GM12878 (cell line): Measurements from ENCODE around the gene ANKRD13D. TPM values are rescaled to one million over a fixed set of nuclear protein-coding genes. Genes with fewer than 3 reads are reported as not detected.
A peak's percentile ranks its signal among the peaks of the same experiment; 100 is the strongest.

Experiments used
- BHLHE40 ChIP-seq, 2 experiments: fragments of 450-650 bp in 1 of 2; IDR thresholded peaks; 2 replicates each; pipeline ENCODE4 v1.6.1; 2011 to 2017; ENCODE audit warnings: low read depth in 2 of 2, borderline replicate concordance in 1 of 2, improper control_type of control experiment in 1 of 2, low read length in 1 of 2, mild to moderate bottlenecking in 1 of 2
- ESRRA ChIP-seq: IDR thresholded peaks from 2 replicates; pipeline ENCODE4 v1.6.1; 2012; ENCODE audit warnings: mild to moderate bottlenecking, low read length, improper control_type of control experiment
- FOS ChIP-seq: IDR thresholded peaks from 3 replicates; pipeline ENCODE4 v1.6.1; 2011; ENCODE audit warnings: borderline replicate concordance; ENCODE audit not compliant: insufficient read length; ENCODE audit errors: extremely low read depth
- IKZF2 ChIP-seq, 2 experiments: fragments of 450-650 bp; IDR thresholded peaks; 2 replicates each; pipeline ENCODE4 v1.6.1; 2017; ENCODE audit warnings: mild to moderate bottlenecking in 2 of 2, moderate library complexity in 2 of 2
- JUNB ChIP-seq: IDR thresholded peaks from 2 replicates; pipeline ENCODE4 v1.6.1; 2016; ENCODE audit warnings: antibody characterized with exemption, mild to moderate bottlenecking
- KDM1A ChIP-seq: fragments of 200-600 bp; sonication (generic); IDR thresholded peaks from 2 replicates; pipeline ENCODE4 v1.6.1; 2016; ENCODE audit warnings: borderline replicate concordance
- MEF2B ChIP-seq: fragments of 450-650 bp; IDR thresholded peaks from 2 replicates; pipeline ENCODE4 v1.6.1; 2018; ENCODE audit warnings: mild to moderate bottlenecking, moderate library complexity; ENCODE audit not compliant: partially characterized antibody, poor library complexity, severe bottlenecking
- MTA3 ChIP-seq: IDR thresholded peaks from 2 replicates; pipeline ENCODE4 v1.6.1; 2012; ENCODE audit warnings: low read length, inconsistent platforms, borderline replicate concordance
- PAX8 ChIP-seq: fragments of 450-650 bp; IDR thresholded peaks from 2 replicates; pipeline ENCODE4 v1.6.1; 2017; ENCODE audit warnings: mild to moderate bottlenecking, moderate library complexity
- POLR2AphosphoS2 ChIP-seq: IDR thresholded peaks from 2 replicates; pipeline ENCODE4 v1.6.1; 2011; ENCODE audit warnings: low read depth, mild to moderate bottlenecking, low read length, improper control_type of control experiment, moderate library complexity
- POLR2AphosphoS5 ChIP-seq: IDR thresholded peaks from 2 replicates; pipeline ENCODE4 v1.6.1; 2011; ENCODE audit warnings: mild to moderate bottlenecking, low read length, inconsistent platforms
- RAD51 ChIP-seq: fragments of 450-650 bp; IDR thresholded peaks from 2 replicates; pipeline ENCODE4 v1.6.1; 2016; ENCODE audit warnings: moderate library complexity, mild to moderate bottlenecking, inconsistent platforms
- RCOR1 ChIP-seq: conservative IDR thresholded peaks from 2 replicates; pipeline ENCODE4 v1.6.1; 2012; ENCODE audit warnings: low read depth, low read length, improper control_type of control experiment
- RFX5 ChIP-seq: IDR thresholded peaks from 2 replicates; pipeline ENCODE4 v1.6.1; 2011; ENCODE audit warnings: low read depth, low read length, improper control_type of control experiment
- SMAD5 ChIP-seq: IDR thresholded peaks from 2 replicates; pipeline ENCODE4 v1.6.1; 2016; ENCODE audit warnings: antibody characterized with exemption, low read depth
- SREBF2 ChIP-seq: IDR thresholded peaks from 2 replicates; pipeline ENCODE4 v1.6.1; 2012; ENCODE audit warnings: mild to moderate bottlenecking, low read length
- ZNF622 ChIP-seq: fragments of 450-650 bp; IDR thresholded peaks from 2 replicates; pipeline ENCODE4 v1.6.1; 2017; ENCODE audit warnings: mild to moderate bottlenecking, inconsistent platforms
- polyA plus RNA-seq, 11 experiments: library from polyadenylated mRNA; depleted of rRNA in 4 of 11; unstranded in 6 of 11; stranded (reverse) in 5 of 11; fragments of >200 nt; fragmentation: Nextera tagmentation in 4 of 11; fragmentation: Illumina TruSeq in 1 of 11; extraction: Ambion mirVana in 4 of 11; extraction: Trizol in 1 of 11; gene quantifications; 1 replicate in 1 of 11; 2 replicates in 10 of 11; pipeline versions ENCODE4 v1.2.1 to v1.2.3, GENCODE V29; 2011 to 2016; ENCODE audit warnings: inconsistent platforms in 2 of 11, missing spikeins in 2 of 11, low read depth in 1 of 11
- total RNA-seq, 4 experiments: library from RNA; depleted of rRNA in 3 of 4; stranded (reverse); fragments of >200 nt in 3 of 4; fragmentation: Illumina TruSeq in 1 of 4; extraction: Trizol in 1 of 4; gene quantifications; 2 replicates each; pipeline versions ENCODE4 v1.2.1 to v1.2.3, GENCODE V29; 2013 to 2021
- TF ChIP-seq, protein P1 (sequence below): fragments of 450-650 bp; IDR thresholded peaks from 2 replicates; pipeline ENCODE4 v1.6.1; 2016; ENCODE audit warnings: mild to moderate bottlenecking, moderate library complexity, borderline replicate concordance
- TF ChIP-seq, protein P2 (sequence below): IDR thresholded peaks from 2 replicates; pipeline ENCODE4 v1.6.1; 2012; ENCODE audit warnings: low read depth, low read length, improper control_type of control experiment
- TF ChIP-seq, protein P3 (sequence below): fragments of 150-350 bp; IDR thresholded peaks from 2 replicates; pipeline ENCODE4 v1.6.1; 2014; ENCODE audit warnings: mild to moderate bottlenecking, low read depth, low read length
- TF ChIP-seq, protein P4 (sequence below): fragments of 450-650 bp; IDR thresholded peaks from 2 replicates; pipeline ENCODE4 v1.6.1; 2017; ENCODE audit warnings: mild to moderate bottlenecking
- TF ChIP-seq, protein P5 (sequence below): fragments of 450-650 bp; IDR thresholded peaks from 2 replicates; pipeline ENCODE4 v1.6.1; 2014; ENCODE audit warnings: mild to moderate bottlenecking

The ANKRD13D gene
- total and polyA plus RNA-seq, 10 of the 15 experiments (the other 5 are each of a cell fraction or from before 2014, with no cell fraction given) = 2.0 to 56.2 (median 21.4) TPM

DNA sequence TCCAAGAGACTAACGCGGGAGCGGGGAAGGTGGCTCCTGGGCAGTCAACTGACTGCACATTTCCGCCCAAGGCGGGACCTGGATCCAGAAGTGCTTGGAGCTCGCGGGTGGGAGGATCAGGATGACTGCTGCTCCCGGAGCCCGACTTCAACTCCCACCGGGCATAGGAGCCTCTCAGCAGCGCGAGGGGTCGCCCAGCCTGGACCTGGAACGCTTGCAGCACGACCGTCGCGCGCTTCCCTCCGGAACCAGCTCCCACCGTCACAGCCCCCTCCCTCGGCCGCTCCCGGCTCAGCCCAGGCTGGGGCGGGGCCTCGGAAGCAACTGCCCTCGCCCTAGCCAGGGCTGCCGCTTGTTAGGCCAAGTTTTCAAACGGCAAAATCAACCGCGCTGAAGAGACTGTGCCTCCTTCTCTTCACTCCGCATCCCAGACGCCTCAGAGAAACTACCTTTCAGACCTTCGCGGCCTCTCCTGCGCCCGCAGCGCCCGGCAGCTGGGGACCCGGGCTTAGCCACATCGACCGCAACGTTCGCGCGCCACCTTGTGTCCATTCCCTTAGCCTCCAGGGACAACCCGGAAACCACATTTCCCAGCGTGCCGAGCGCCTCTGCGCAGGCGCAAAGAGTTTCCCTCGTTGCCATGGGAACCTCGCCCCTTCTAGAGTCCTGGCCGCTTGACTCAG, 28.2 kb downstream of the ANKRD13D start (continued):
- TF ChIP-seq, protein P1, sequence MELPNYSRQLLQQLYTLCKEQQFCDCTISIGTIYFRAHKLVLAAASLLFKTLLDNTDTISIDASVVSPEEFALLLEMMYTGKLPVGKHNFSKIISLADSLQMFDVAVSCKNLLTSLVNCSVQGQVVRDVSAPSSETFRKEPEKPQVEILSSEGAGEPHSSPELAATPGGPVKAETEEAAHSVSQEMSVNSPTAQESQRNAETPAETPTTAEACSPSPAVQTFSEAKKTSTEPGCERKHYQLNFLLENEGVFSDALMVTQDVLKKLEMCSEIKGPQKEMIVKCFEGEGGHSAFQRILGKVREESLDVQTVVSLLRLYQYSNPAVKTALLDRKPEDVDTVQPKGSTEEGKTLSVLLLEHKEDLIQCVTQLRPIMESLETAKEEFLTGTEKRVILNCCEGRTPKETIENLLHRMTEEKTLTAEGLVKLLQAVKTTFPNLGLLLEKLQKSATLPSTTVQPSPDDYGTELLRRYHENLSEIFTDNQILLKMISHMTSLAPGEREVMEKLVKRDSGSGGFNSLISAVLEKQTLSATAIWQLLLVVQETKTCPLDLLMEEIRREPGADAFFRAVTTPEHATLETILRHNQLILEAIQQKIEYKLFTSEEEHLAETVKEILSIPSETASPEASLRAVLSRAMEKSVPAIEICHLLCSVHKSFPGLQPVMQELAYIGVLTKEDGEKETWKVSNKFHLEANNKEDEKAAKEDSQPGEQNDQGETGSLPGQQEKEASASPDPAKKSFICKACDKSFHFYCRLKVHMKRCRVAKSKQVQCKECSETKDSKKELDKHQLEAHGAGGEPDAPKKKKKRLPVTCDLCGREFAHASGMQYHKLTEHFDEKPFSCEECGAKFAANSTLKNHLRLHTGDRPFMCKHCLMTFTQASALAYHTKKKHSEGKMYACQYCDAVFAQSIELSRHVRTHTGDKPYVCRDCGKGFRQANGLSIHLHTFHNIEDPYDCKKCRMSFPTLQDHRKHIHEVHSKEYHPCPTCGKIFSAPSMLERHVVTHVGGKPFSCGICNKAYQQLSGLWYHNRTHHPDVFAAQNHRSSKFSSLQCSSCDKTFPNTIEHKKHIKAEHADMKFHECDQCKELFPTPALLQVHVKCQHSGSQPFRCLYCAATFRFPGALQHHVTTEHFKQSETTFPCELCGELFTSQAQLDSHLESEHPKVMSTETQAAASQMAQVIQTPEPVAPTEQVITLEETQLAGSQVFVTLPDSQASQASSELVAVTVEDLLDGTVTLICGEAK = peak; percentile 72; the same call in 1 of the 2 replicates
- TF ChIP-seq POLR2AphosphoS2 = no peak
- peak; percentile 34; the same call in 1 of the 2 replicates for TF ChIP-seq ESRRA
- TF ChIP-seq, protein P2, sequence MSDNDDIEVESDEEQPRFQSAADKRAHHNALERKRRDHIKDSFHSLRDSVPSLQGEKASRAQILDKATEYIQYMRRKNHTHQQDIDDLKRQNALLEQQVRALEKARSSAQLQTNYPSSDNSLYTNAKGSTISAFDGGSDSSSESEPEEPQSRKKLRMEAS = 0 out of 2 replicates have a peak, but pooled peaks have one; percentile 47
- TF ChIP-seq, protein P3, sequence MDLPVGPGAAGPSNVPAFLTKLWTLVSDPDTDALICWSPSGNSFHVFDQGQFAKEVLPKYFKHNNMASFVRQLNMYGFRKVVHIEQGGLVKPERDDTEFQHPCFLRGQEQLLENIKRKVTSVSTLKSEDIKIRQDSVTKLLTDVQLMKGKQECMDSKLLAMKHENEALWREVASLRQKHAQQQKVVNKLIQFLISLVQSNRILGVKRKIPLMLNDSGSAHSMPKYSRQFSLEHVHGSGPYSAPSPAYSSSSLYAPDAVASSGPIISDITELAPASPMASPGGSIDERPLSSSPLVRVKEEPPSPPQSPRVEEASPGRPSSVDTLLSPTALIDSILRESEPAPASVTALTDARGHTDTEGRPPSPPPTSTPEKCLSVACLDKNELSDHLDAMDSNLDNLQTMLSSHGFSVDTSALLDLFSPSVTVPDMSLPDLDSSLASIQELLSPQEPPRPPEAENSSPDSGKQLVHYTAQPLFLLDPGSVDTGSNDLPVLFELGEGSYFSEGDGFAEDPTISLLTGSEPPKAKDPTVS = no peak
- TF ChIP-seq MTA3 = no peak
- TF ChIP-seq SMAD5 = no peak
- no peak for TF ChIP-seq RFX5
- no peak for TF ChIP-seq RAD51
- no peak for TF ChIP-seq ZNF622
- no peak for TF ChIP-seq RCOR1
- no peak for TF ChIP-seq PAX8
- peak; percentile 85 to 86; a peak in 3 of 4 replicates for TF ChIP-seq IKZF2 (IDR thresholded peaks at IDR 0.05)
- TF ChIP-seq JUNB = no peak
- TF ChIP-seq FOS = no peak
- TF ChIP-seq, protein P4, sequence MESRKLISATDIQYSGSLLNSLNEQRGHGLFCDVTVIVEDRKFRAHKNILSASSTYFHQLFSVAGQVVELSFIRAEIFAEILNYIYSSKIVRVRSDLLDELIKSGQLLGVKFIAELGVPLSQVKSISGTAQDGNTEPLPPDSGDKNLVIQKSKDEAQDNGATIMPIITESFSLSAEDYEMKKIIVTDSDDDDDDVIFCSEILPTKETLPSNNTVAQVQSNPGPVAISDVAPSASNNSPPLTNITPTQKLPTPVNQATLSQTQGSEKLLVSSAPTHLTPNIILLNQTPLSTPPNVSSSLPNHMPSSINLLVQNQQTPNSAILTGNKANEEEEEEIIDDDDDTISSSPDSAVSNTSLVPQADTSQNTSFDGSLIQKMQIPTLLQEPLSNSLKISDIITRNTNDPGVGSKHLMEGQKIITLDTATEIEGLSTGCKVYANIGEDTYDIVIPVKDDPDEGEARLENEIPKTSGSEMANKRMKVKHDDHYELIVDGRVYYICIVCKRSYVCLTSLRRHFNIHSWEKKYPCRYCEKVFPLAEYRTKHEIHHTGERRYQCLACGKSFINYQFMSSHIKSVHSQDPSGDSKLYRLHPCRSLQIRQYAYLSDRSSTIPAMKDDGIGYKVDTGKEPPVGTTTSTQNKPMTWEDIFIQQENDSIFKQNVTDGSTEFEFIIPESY = no peak
- no peak for TF ChIP-seq KDM1A
- TF ChIP-seq SREBF2 = no peak
- peak; percentile 96 for TF ChIP-seq MEF2B
- TF ChIP-seq, protein P5, sequence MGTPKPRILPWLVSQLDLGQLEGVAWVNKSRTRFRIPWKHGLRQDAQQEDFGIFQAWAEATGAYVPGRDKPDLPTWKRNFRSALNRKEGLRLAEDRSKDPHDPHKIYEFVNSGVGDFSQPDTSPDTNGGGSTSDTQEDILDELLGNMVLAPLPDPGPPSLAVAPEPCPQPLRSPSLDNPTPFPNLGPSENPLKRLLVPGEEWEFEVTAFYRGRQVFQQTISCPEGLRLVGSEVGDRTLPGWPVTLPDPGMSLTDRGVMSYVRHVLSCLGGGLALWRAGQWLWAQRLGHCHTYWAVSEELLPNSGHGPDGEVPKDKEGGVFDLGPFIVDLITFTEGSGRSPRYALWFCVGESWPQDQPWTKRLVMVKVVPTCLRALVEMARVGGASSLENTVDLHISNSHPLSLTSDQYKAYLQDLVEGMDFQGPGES = 0 out of 2 replicates have a peak, but pooled peaks have one; percentile 44
- 0 out of 2 replicates have a peak, but pooled peaks have one; percentile 29 for TF ChIP-seq POLR2AphosphoS5
- TF ChIP-seq BHLHE40 (IDR thresholded peaks at IDR 0.05; ENCODE audit: borderline replicate concordance in 1 of 2, low read depth in 2 of 2, low read length in 1 of 2) = peak in 1 of 2 experiments; percentile 45; a peak in 1 of 4 replicates
